GM21447 (cell line): ENCODE measurements around the gene UTP11.

Source experiments
- ATAC-seq: cut with Tn5 transposase; IDR thresholded peaks from one replicate; pipeline ENCODE4 v1.9.1; 2021; ENCODE audit not compliant: unreplicated experiment

Gene UTP11

DNA sequence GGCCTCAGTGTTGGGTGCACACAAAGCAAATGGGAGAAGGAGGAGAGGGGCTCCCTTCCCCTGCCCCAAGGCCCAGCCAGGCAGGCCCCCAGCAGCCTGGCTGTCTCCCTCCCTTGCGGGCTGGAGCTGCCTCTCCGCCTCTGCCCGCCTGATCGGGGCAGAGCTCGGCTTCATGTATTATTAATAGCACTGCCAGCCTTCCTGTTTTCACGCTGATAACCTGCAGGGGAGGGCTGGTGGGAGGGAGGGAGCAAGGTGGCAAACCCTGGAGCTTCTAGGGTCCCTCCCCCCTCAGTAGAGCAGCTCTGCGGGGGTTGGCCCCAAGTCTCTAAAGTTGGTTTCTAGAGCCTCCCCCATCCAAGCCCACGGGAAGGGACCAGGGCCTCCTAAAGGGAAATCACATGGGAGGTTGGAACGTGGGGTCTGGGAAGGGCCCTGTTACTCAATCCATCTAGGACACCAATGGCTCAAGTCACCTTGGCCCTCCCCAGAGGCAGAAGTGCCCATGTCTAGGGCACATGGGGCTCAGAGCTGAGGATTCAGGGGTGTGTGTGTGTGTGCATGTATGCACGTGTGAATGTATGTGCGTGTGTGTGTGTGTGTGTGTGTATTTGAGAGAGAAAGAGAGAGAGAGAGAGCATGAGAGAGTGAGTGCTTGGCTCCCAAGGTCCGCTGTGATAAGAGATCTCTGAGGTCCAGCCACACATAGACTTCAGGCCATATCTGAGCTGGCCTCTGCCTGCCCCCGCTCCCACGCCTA is 55.9 kb downstream of the UTP11 start:
- no peak for ATAC-seq

DNA sequence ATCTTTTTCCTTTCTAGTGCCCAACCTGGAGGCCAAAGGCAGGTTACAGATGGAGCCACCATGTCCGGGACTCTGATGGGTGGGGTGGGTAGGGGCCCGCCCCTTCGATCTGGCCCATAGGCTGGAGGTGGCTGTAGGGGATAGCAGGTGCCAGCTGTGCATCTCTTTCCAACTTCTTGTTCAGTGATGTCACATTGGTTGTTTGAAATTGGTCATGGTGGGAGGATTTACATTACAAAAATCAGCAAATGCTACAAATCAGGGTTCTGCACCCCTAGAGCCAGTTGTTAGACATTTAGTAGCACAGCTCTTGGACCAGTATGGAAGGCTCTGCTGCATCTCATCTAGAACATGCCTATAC is 56.4 kb downstream of the UTP11 start:
- no peak for ATAC-seq

DNA sequence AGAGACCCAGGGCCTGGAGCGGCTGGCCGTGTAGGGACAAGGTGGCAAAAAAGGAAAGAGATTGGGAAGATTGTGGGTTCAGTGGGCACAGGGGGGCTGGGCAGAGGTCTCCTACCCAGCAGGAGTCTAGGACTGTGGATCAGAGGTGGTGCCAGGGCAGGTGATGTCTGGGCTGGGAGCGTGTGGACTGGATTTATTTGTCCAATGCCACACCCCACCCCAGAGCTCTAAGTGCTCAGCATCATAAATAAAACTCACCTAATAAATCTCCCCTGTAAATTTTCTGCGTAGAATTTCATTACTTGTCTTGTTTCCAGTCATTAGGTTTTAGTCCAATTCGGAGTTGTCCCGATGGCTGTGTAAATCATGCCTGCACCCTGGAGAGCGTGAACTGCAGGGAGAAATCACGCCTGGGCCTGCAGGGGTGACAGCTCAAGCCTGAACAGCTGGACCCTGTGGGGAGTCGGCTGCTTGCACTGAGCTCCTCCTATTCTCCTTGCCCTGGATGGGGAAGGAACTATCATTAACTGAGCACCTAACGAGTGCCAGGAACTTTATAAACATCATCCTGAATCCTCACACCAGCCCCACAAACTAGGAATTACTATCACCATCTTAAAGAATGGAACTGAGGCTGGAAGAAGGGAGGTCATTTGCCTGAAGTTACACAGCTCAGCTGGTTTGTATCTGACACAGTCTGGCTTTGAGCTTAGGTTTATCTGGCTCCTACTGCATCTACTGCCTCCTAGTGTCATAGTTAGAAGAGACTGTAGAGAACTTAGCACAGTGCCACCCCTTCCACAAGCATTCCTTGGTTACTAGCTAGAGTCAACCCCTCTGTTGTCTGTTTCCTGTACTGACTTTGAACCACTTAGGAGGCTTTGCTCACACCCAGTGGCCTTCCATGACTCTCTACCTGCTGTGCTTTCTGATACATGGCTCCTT is 59.0 kb downstream of the UTP11 start:
- ATAC-seq: no peak

DNA sequence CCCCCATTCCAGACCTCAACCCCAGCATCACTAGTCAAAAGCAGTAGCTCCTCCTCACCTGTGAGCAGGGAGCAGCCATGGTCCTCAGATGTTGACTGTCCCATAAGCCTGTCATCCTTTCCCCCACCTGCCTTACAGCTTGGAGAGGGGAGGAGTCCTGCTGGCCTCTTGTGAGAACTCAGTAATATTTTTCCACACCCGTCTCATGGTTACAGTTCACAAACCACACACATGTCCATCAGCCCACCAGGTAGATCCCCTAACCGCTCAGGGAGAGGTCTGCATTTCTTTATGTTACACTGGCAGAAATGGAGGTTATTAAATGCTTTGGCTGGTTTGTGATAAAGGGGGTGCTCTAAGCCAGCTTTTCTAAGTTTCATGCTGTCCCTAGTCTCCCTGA is 60.3 kb downstream of the UTP11 start:
- no peak for ATAC-seq

DNA sequence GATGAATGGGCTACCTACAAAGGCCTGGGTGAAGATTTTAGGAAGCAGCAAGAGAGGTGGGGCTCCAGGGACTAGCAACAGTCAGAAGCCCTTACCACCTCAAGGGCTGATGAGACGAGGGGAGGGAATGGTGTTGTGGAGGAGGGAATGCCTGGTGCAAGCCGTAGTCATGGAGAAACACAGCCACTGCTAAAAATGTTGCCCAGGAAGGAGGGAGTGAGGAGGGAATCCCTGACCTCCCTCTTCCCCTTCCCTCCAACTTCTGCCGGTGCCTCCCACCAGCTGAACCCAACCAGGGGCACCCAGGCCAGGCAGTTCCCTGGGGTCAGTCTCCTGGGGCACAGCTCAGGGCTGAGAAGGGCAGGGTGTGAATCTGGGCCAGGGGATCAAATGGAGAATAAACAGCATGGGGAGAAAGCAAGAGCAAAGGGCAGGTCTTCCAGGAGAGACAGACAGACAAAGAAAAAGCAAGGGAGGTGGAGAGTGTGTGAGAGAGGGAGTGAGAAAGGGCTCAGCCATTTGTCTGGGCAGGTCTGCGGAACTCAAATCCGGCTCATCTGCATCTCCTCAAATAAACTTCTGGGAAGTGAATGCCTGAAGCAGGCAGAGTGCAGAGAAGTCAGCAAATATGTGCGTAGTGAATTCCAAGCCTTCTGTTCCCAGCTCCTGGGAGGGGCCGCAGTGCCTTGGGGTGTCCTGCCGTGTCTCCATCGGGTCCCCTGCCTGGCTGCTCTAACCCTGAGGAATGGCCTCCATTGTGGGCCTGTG is 61.2 kb downstream of the UTP11 start:
- ATAC-seq: no peak

DNA sequence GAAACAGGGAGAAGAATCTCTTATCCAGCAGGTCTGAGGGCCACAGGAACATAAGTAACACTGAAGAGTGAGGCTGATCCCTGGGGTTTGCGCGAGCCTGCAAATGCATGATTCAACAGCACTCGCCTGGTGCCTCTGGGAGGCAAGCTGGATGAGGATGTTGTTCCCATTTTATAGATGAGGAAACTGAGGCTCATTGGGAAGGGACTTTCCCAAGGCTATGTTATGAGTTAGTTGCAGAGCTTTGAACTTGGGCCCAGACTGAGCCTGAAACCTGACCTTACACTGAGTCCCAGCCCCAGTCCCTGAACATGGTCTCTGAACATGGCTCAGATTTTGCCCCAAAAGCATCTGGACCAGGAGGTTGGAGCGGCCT is 61.8 kb downstream of the UTP11 start:
- no peak for ATAC-seq
